Epidermal melanocyte (primary cell): ENCODE results near the gene EIF5A.

ENCODE experiments used
- DNase-seq: peaks from one replicate; pipeline ENCODE4 v3.0.0; 2011; ENCODE audit warnings: low spot score; ENCODE audit not compliant: insufficient read length

Gene EIF5A

DNA sequence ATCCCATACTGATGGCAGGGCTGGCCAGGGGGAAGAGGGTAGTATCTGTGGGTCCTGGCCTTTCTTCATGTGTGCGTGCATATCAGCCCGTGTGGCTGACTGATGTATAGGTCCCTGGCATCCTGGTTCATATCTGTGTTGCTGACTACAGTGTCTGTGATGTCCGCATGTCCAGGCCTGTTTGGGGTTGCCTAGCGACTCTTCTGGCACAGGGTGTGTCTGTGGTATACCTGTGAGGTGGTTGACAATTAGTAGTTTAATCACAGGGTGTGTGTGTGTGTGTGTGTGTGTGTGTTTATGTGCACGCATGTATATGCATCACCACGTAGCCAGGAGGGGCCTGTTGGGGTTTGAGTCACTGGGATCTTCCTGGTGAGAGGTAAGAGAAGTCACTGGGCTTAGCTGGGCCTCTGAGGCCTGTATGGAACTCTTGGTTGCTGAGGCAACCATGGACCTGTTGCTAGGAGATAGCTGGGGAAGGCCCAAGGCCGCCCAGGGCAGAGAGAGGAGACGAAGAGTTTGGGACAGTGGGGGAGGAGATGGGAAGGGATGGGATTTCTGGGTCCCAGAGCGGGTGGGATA lies 46.9 kb downstream of the EIF5A start:
- DNase-seq = no peak

DNA sequence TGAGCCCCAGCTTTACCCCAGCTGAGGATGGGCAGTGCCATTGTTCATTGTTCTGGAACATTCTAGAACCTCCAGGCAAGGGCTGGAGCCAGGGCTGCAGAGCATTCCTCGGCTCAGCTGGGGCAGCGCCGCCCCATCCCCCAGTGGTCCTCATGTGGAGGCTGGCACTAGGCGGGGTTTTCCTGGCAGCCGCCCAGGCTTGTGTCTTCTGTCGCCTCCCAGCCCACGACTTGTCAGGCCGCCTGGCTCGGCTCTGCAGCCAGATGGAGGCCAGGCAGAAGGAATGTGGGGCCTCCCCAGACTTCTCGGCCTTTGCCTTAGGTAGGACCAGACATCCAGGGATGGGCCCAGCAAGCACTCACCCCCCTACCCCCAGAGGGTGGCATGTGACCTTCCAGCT lies 47.6 kb downstream of the EIF5A start, which contains the start of gene TMEM95:
TSS of gene TMEM95 (plus strand) at position 104 of the 400 bp plus-strand sequence. CDS start at position 153, 49 bp downstream.
- no peak for DNase-seq

DNA sequence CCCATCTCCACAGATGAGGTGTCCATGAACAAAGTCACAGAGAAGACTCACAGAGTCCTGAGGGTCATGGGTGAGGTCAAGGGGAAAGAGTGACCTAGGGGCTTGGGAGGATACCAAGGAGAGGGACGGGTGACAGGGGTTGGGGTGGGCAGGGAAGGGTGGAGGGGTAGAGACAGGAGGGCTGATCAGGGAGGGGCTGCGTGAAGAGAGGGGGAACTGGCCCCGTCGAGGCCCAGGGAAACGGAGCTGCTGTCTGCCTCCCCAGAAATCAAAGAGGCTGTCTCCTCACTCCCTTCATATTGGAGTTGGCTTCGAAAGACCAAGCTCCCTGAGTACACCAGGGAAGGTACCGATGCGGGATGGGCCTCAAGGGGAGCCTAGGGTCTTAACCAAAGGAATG lies 48.1 kb downstream of the EIF5A start:
- no peak for DNase-seq

DNA sequence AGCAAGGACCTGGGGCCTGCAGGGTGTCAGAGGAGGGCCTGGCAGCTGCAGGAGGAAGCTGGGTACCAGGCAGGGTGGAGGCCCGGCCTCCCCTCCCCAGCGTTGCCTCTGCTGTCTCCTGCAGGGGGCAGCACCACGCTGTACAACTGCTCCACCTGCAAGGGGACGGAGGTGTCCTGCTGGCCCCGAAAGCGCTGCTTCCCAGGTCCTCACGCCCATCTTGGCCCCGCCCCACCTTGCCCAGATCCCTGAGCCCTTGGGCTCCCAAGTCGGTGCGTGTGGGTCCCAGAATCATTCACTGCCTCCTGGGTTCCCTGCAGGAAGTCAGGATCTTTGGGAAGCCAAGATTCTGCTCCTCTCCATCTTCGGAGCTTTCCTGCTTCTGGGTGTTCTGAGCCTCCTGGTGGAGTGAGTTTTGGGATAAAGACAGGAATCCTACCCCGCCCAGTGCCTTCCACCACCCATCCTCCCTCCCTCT lies 48.7 kb downstream of the EIF5A start:
- no peak for DNase-seq

DNA sequence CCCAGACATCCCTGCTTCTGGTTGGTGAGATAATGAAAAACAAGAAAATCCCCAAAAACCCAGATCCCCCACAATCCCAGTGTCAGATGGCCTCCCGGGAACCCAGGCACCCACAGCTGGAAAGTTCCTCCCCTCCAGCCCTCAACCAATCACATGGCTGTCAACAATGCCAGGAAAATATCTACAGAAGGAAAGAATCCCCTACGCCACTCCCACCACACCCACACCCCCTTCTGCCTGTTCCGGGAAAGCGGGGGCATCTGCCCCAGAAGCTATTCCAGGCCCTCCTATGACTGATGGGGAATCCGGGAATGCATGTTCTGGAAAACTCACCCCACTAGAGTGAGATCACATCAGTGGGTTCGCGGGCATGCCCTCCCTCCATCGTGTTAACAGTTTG lies 49.3 kb downstream of the EIF5A start:
- DNase-seq = no peak

DNA sequence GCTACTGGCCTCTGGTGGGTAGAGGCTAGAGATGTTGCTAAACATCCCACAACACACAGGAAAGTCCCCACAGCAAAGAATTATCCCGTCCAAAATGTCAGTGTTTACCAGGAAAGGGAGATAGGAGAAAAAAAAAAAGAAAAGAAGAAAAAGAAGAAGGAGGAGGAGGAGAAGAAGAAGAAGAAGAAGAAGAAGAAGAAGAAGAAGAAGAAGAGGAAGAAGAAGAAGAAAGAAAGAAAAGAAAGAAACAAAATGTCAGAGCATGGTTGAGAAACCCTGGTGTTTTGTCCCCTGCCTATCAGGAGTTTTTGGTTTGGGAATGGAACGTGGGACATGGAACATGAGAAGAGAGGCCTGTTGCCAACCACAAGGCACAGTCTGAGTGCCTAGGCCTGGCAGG lies 50.0 kb downstream of the EIF5A start:
- DNase-seq = no peak

DNA sequence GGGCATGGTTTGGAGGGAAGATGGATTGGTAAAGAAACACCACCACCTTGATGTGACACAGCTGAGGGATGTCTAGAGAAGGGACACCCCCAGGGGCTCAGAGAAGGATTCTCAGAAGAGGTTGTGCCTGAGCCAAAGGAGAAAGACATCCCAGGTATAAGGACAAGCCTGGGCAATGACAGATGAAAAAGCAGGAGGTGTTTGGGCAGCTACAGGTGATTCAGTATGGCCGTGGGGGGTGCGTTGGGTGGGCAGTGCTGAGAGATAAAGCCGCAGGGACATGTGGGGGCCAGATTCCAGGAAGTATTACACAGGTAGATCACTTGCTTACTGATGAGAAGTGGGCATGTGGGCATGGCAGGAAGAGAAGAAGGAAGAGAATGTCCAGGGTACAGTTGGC lies 54.5 kb downstream of the EIF5A start:
- DNase-seq = no peak
